ENCODE data around the gene LRRC4C.

Gene LRRC4C

GRCh38 chr11:40139066-40139465, 1320.4 kb downstream of the LRRC4C start:
- DNase-seq, result no peak

DNA sequence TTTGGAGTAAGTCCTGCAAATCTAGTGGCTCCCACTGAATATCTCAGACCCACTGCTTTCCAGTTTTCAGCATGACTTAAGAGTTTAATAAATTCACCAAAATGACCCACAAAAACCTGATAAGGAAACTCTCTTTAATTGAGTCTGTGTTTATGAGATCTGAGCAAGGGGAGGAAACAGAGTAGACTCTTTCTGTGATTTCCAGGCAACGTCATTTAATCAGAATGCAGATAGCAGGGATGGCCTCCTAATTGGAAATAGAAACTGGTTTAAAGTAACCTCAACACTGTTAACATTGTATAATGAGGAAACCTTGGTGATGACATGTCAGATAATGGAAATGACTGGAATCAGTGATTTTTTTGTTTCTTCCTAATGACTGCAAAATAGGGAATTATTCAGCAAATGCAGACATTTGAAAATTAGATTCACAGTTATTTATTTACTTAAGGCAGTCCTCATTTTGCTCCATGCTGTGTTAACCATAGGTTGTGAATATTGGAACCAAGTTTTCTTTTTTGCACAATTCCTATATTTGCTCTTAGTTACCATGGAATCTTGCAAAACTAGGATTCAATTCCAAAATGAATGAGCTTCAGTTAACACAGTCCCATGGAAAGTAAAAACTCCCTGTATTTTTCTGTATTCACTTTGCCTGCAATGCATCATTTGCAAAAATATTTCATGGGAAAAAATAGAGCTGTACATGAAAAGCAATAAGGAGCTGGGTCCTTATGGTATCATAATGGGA, 1324.5 kb downstream of the LRRC4C start:
- no peak for DNase-seq

DNA sequence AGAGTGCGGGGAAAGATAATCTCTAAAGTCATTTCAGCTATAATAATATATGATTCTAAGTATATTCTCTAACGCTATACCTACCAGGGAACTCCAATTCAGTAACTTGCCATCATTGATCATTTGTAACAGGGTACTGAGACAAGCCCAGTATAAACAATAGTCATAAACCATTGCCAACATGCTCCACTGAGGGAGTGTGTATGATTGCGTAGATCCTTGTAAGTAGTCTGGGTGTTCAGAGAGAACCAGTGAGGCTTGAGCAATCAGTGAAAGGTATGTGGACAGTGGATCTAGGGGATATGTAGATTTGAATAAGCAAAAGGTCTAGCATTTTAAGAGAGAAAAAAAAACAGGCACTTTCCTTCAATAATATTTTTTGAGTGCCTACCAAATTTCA, 1326.0 kb downstream of the LRRC4C start:
- no peak for DNase-seq

GRCh38 chr11:40132912-40133311, 1326.5 kb downstream of the LRRC4C start:
- no peak for DNase-seq

DNA sequence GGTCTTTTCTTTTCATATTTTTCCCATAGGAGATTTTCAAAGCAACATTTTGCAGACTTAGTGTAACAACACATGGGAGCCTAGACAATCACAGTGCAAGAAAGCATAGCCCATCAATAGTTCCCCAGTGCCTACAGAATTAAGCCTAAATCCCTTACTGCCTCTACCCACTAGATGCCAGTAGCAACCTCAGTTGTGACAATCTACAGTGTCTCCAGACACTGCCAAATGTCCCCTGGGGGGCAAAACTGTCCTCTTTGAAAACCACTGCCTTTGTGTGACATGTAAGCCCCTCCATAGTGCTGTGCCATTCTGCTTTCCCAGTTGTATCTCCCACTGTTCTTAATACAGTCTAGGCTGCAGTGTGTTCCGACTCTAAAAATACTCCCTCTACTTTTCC, 1329.0 kb downstream of the LRRC4C start:
- DNase-seq, result no peak

DNA sequence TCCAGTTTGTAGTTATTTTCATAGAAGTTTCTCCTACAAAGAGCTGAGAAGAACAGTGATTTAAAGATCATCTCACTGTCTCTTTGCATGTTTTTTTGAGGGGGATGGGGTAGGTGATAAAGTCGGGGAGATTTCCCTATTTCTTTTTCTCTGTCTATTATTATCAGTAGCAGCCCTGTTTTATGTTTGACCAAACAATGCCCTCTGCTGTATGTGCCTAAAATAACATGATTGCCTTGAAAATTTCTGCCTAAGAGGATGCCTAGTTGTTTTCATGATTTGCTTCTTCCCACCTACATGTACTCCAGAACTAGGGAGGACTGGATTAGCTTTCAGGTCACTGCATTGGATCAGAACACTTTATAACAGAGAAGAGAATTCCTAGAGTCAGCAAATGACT, 1330.2 kb downstream of the LRRC4C start:
- DNase-seq, result peak; percentile 10

- peak; percentile 4 for DNase-seq
Observed at GRCh38 chr11:40125054-40125453, 1334.4 kb downstream of the LRRC4C start.

- no peak for DNase-seq
Observed at GRCh38 chr11:40119661-40120060, 1339.8 kb downstream of the LRRC4C start.

GRCh38 chr11:40118780-40119179, 1340.7 kb downstream of the LRRC4C start:
- no peak for DNase-seq

DNA sequence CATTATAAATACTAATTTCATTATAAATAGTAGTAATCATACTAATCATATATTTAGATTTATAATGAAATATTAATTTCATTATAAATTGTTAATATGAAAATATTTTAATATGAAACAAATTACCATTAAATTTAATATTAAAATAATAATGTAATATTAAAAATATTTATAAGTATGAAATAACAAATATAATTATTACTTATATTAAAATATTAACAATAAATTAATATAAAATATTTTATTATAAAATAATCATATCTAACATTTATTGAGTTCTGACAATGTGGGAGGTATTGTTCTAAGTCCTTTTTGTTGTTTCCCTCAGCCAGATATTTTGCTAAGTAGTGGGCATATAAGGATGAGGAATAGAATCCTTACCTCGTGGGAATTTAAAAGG, 1341.4 kb downstream of the LRRC4C start:
- DNase-seq, result no peak

DNA sequence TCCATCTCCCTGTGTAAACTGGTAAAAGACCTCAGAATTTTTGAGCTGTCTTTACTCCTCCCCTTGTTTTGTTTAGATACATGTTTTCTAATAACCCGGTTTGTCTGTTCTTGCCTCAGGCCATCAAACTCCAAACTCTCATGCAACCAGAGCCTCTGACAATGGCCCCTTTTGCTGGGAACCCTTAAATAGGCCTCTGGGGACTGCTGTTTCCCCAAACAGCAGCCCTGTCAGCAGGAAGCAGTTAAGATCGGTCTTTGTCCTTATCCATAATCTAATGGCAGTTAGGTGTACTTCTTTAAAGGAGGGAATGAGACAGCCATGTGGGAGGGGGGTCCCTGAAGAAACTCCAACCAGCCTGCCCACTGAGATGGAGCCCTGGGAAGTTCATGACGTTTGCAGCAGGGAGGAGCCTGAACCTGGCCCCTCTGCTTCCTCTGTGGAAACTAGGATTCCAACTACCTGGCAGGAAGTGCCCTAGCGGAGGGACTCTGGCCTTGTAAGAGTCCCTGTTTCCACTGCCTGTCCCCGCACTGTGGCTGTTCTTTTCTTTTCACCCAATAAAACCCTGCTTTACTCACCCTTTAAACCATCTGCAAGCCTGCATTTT, 1354.4 kb downstream of the LRRC4C start:
- DNase-seq, result no peak

DNA sequence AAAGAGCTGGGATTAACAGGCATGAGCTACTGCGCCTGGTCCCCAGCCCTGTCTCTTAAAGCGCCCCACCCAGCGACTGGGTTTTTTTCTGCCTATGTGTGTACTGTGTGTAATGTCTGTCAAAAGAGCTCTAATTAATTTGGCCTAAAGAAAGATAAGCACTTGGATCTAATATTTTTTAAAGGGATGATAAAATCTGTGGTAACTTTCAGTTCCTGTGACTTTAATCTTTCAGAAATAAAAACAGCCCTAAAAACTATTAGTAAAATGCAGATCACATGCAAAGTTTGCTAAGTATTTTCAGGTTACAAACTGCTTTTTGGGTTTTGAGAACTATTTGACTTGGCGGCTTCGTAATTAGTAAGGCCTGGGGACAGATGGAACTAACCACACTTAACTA, 1358.7 kb downstream of the LRRC4C start:
- DNase-seq, result no peak

- DNase-seq, result peak; percentile 44
Observed at GRCh38 chr11:40100162-40100553, 1359.3 kb downstream of the LRRC4C start.

GRCh38 chr11:40099426-40100161, 1359.9 kb downstream of the LRRC4C start:
- DNase-seq, result no peak

DNA sequence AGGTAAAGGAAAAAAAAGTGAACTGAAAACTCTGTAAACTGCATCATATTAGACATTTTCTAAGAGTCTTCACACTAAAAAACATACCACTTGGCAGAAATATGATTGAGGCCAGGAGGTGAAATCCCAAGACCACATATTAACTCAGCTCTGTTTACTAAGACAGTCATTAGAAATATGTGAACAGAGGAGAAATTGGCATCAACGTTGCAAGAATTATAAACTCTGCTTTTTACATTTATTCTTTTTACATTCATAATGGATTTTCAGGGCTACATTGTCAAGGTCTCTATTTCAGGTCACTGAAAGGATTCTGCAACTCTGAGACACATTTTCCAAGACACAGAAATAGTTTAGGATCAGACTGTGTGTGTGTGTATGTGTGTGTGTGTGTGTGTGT, 1364.0 kb downstream of the LRRC4C start:
- no peak for DNase-seq

DNA sequence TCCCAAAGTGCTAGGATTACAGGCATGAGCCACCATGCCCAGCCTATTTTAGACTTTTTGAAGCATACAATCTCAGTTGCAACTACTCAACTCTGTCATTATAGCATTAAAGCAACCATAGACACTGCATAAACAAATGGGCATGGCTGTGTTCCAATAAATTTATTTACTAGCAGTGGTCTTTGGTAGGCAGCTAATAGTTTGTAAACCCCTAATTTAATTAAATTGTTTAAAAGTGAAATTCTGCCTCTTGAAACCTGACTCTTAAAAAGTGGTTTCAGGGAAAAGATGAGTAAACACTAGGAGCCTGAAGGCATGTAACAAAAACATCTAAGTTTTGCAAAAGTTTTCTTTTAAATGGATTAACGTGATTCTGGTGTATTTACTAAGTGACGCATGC, 1364.5 kb downstream of the LRRC4C start:
- DNase-seq, result no peak

DNA sequence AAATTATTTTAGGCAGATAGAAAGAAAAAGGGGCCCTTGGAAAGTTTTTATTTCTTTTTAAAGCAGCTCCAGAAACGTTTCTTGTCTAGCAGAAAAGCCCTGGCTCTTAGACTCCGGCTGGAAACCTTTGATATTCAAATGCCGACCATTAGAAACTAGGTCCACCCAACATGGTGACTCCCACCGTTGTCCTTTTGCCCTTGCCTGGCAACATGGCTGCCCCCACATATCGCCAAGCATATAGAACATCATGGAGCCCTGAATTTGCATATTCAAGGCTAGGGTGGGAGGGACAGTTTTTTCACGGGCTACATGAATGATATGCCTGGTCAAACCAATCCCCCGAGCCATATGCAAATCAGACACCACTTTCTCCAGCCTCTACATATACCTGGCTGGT, 1379.0 kb downstream of the LRRC4C start:
- DNase-seq, result no peak
